HG02571 (cell line): ENCODE data around the gene C13orf46.

Source experiments
- ATAC-seq: cut with Tn5 transposase; IDR thresholded peaks from one replicate; pipeline ENCODE4 v1.9.1; 2021; ENCODE audit warnings: mild to moderate bottlenecking, moderate library complexity; ENCODE audit not compliant: unreplicated experiment

C13orf46 gene

DNA sequence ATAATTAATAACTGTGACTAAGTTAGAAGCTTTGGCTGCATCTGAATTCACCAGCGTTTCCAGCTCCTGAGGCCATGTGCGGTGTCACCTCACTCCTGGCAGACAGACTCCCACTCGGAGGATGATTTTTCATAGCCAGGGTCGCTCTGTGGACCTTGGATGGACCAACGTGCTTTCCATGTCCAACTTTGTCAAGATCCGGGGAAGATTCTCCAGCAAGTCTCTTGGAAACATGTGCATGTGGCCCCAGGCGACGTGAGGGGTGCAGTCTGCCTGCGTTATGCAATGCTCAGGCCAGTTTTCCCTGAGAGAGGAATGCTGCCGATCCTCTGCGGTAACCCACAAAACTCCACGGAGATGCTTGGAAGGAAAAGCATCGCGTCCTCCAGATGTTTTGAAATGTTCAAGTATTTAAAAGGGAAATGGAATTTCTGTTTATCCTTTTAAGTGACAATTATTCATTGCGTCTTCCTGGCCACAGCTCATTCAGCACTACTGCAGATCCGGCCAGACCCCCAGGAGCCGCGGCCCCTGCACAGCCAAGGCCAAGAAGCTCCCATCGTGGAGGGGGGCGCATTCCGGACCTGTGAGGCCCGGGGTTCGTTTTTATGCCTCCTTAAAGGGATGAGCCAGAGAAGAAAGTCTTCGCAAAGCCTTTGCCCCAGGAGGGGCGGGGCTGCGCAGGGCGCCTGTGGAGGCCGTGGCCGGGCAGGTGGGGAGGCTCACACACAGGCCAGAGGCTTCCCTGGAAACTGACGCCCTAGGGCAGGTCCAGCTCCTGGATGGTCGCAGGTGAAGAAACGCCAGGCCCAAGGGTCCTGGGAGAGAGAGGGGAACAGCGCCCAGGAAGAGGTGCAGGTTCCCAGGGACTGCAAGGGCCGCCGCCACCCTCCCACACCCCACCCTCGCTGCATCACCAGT lies 46.0 kb downstream of the C13orf46 start:
- ATAC-seq: no peak

DNA sequence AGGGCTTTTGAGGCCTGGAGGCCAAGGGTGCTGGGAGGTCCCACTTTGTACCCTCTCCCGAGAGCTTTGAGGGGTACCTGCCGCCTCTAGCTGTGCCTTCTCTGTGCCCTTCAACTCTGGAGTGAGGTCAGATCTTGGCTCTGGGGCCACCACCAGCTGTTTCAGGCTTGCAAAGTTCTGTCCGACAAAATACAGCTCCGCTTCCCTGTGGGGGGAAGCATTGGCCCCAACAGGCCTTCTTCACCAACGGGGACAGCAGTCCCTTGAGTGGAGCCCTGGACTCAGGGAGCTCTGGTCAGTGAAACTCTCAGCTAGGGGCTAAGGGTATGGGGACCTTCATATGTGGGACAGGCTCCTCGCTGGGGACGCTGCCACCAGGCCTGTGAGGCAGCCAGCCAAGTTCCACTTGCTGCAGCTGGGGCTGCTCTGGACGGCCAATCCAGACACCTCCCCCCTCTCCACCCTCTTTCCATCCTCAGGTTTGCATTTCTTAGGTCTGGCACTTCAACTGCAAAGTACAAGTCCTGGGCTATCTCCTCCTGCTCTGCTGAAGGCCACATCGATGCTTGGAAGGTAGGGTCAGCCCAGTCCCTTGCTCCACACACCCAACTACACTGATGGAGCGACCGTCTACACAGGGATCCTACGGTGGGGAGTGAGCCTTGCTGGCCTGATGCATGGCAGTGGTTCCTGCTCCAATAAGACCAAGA lies 46.8 kb downstream of the C13orf46 start:
- ATAC-seq: no peak

DNA sequence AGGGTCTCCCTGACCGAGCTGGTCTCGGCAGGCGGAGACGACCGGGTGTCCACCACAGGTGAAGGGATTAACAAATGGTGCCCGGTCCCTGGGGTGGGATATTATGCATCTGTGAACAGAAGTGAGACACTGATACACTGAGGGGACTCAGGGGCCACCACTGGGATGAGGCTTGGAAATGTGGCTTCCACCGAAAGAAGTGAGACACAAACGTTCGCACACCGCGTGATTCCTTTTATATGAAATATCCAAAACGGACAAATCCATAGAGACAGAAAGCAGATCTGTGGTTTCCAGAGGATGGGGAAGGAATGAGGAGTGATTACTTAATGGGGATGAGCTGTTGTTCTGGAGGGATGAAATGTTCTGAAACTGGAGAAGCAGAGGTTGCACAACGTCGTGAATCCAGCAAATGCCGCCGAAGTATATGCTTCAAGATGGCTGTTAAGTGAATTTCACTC lies 47.5 kb downstream of the C13orf46 start:
- ATAC-seq: no peak

DNA sequence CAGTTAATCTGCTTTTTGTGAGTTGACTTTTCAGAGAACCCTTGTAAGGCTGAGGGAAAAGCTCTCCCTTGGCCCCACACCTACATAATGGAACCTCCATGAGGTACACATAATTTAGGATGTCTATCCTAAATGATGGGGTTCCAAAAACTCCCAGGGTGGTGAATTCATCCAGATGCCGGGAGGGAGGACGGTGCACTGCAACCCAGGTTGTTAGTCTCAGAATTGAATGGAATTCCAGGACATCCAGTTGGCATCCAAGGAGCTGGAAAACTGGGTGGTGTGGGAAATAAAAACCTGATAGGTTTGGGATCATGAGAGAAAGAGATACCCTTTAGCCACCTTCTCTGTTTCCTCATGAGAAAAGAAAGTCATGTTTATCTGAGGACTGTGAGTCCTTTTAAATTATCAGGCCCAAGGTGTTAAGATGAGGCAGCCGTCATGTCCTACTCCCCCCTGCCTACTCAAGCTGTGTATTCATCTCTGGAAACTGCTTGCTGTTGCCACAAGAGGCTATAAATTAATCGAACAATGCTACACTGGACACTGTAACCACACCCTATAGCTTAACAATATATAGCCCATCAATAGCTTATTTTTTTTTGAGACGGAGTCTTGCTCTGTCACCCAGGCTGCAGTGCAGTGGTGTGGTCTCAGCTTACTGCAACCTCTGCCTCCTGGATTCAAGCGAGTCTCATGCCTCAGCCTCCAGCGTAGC lies 49.5 kb downstream of the C13orf46 start:
- ATAC-seq: no peak

DNA sequence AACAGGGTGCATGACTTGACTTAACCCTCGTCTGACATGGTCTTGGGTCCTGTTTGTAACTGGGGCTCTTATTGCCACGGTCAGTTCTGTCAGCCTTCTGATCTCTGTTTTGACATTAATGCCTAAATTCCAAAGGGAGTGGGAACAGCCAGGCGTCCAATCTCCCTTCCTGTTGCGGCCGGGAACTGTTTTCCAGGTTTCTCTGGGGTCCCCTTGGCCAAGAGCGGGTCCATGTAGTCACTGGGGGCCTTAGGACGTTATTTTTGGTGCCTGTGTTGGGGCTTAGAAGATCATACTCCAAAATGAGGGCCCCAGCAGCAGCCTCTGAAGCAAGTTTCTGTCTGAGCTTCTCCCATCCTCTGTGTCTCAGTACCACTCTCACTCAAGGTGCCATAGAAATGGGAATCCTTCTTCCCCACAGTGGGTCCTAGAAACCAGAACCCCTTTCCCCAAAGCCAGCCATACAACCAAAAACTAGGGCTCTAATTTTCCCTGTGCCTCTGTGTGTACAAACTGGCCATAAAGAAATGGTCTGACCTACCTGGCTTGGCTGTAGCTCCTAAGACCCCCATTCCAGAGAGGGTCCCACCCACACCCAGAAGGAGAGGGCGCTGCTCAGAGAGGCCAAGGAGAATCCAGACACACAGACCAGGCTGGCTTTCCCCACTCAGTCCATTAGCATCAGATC lies 50.4 kb downstream of the C13orf46 start:
- ATAC-seq: no peak

DNA sequence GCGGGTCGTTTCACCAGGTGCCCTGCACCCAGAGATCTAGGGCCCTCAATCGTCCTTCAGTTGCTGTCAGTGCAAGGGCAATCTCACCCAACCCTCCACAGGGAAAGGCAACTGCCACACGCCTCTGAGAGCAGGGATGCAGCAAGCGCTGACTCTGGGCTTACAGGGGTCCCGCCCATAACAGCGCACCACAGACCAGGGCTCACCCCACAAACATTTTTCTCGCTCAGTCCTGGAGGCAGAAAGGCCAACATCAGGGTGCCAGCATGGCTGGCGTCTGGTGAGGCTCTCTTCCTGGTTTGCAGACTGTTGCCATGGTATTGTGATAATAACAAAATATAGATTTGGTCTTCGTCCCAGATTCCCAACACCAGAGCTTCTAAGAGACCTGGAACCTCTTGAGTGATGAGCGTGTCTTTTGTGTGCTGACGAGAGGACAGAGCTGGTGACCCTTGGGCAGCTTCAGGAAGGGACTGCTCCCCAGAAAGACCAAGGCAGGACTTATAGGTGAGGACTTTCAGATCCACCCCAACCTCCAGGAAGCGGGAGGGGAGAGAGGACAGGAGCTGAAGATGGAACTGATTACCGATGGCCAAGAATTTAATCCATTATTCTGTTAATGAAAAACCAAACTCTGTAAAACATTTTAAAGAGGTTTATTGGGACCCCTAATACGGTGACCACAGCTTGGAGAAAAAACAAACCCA lies 51.3 kb downstream of the C13orf46 start:
- ATAC-seq: no peak

DNA sequence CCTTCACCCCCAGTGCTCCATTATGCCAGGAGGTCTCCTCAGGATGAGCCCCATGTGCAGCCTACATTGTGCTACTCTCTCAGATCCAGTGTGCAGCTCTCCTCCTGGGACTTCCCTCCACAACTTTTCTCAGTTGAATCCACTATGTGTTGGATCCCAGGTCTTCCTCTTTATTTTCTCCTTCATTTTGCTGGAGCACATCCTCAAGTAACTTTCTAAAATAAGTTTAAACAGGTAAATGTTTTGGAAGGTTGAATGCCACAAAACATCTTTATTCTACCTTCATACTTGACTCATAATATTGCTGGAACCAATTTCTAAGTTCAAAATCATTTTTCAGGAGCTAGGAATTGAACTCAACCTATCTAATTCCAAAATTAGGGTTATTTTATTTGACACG lies 52.1 kb downstream of the C13orf46 start:
- ATAC-seq: no peak

DNA sequence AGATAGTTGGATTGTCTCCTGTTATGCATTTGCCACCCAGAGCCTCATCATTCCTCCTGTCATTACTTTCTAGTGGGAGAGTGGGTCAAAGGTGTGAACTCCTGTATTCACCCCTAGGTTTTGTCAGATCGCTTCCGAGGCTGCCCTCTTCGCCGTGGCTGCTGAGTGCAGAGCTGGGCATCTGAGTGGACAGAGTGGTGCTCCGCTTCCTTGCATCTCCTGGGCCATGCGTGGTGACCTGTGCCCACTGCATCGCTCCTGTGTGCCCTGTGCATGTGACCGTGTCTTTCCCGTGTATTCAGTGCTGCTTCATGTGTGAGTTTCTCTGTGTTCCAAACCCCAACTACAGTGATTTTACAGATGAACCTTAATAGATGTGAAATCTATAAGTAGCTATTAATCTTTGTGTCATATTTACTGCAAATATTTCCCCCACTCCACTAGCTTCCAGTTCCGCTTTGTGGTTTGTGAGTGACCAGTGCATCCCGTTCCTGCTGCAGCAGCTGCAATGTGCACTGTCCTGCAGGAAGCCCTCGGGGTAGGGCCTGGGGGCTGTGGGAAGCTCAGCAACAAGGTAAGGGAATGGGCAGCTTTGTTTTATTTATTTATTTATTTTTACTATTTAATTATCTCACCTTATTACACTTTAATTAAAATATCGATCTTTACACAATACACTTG lies 53.1 kb downstream of the C13orf46 start:
- ATAC-seq: no peak

DNA sequence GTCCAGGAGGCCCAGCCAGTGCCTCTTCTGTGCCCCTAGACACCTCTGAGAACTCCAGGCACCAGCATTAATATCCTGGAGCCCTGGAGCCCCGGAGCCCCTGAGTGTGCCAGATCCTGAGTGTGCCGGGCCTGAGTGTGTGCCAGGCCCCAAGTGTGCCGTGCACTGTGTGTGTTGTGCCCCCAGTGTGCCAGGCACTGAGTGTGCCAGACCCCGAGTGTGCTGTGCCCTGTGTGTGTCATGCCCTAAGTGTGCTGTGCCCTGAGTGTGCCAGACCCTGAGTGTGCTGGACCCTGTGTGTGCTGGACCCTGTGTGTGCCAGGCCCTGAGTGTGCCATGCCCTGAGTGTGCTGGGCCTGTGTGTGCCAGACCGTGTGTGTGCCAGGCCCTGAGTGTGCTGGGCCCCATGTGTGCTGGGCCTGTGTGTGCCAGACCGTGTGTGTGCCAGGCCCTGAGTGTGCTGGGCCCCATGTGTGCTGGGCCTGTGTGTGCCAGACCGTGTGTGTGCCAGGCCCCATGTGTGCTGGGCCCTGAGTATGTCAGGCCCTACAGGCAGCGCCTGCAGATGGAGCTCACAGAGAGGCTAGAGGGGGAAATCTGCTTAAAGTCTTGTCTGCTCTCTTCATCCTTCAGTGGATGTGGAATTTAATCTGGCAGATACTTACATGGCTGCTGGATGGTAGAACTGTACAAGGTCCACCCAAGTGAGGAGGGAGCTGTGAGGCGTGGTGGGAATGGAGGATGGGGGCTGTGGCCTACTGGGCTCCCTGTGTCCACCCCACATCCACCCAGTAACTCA lies 53.9 kb downstream of the C13orf46 start:
- ATAC-seq: no peak

DNA sequence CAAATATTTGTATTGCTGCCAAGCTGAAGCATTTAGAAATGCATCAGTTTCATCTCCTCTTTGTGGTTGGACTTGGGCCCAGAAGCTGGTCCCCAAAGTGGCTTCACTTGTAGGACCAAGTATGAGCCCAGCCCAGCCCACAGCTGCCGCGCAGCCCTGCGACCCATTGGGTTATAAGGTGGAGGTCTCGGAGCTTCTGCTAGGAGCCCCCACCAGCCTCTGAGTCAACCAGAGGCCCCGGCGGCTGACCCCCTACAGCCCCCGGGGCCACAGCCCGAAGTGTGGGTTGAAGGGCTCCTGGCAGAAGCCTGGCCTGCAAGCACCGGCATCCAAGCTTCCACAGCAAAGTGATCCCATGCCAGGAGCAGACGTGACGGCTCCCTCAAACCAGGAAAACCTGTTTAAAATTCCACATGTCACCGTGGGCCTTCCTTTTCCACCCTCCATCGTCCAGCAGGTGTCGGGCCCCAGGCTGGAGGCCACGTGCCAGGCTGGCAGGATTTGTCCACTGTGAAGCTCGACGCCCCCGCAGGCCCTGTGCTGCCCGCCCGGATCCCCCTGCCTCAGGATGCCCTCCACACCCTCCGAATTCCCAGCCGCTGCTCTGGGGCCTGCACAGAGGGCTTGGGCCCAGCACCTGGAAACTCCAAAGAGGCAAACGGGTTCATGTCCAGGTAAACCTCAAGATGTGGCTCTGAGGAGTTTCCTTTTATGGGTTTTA lies 54.7 kb downstream of the C13orf46 start:
- ATAC-seq: no peak

DNA sequence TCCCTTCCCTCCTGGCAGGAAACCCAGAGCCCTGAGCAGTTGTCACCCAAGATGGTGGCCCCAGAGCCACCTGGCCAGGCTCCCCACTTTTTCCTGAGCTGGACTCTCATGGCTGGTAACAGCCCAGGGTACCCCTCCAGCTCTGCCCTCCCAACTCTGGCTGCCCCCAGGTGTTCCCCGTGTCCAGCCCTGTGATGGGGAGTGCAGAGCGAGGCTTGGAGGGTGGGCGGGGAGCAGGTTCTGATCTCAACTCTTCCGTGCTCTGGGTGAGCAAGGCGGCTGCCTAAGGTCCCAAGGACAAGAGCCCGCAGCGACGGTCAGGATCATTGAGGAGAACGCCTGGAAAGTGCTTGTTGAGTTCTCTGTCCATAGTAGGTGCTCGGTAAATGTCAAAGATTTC lies 55.3 kb downstream of the C13orf46 start:
- ATAC-seq: no peak

DNA sequence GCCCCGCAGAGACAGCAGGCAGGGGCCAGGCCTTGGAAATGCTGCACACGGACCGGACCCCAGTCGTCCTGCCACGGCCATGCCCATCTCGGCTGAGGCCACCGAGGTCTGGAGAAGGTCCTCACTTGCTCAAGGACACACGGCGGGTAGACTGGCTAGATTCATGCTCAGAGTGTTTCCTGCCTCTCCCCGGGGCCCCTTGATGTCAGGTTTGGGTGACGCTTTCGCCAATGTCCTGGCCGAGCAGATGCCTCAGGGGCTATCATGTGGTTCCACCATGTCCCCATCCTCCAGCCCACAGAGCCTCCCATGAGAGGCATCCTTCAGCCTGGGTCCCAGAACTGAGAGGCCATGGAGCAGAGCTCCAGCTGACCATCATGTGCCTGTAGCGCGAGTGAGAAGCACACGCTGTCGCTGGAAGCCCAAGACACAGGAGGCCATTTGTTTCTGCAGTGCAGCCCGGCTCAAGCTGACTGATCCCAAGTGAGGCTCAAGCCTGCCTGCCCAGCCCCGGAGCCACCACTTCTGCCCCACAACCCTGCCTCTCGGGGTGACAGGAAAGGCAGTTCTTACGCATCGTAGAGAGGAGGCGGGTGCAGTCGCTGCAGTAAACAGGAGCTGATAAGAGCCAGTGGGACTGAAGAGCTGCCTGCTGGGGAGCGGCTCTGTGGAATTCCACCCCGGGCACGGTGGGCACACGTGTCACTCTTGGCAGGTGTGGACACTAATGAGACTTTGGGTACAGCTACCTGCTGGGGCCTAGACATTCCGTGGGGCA lies 56.1 kb downstream of the C13orf46 start:
- no peak for ATAC-seq

DNA sequence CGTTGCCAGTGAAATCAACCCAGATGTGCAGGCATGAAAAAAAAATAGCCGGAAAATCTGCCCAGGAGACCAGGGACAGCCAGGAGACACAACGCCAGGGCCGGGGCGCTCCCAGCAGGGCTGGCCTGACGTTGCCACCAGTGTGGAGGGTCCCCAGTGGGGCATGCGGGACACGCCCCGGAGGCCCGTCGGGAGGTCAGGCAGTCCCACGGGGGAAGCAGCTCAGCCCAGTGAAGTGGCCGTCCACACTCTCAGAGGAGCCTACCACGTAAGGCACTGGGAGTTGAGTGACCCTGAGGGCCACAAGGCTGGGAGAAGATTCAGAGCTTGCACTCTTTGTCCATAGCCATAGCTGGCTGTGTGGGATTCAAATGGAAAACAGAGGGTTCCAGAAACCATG lies 56.8 kb downstream of the C13orf46 start:
- no peak for ATAC-seq

DNA sequence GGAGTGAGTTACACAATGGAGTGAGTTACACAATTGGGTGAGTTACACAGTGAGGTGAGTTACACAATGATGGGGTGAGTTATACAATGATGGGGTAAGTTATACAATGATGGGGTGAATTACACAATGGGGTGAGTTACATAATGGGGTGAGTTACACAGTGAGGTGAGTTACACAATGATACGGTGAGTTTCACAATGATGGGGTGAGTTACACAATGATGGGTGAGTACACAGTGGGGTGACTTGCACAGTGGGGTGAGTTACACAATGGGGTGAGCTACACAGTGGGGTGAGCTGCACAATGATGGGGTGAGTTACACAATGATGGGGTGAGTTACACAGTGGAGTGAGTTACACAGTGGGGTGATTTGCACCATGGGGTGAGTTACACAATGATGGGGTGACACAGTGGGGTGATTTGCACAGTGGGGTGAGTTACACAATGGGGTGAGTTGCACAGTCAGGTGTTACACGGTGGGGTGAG lies 57.5 kb downstream of the C13orf46 start:
- ATAC-seq: no peak

DNA sequence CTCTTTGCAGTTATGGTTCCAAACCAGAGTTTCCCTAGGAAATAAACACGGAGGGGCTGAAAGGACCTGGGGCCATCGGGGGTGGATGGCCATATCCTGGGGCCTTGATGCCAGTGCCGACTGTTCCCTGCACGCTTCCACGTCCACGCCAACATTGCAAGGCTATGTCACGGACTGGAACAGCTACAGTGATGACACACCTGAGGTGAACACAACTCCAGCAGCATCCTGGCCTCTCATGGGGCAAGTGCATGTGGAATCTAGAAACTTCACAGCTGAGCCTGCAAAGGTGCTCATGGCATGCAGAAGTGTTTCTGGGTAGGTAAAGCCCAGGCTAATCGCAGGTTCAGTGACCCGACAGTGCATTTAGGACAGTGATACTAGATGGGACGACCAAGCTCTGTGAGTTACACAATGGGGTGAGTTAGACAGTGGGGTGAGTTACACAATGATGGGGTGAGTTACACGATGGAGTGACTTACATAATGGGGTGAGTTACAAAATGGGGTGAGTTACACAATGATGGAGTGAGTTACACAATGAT lies 58.0 kb downstream of the C13orf46 start:
- no peak for ATAC-seq

DNA sequence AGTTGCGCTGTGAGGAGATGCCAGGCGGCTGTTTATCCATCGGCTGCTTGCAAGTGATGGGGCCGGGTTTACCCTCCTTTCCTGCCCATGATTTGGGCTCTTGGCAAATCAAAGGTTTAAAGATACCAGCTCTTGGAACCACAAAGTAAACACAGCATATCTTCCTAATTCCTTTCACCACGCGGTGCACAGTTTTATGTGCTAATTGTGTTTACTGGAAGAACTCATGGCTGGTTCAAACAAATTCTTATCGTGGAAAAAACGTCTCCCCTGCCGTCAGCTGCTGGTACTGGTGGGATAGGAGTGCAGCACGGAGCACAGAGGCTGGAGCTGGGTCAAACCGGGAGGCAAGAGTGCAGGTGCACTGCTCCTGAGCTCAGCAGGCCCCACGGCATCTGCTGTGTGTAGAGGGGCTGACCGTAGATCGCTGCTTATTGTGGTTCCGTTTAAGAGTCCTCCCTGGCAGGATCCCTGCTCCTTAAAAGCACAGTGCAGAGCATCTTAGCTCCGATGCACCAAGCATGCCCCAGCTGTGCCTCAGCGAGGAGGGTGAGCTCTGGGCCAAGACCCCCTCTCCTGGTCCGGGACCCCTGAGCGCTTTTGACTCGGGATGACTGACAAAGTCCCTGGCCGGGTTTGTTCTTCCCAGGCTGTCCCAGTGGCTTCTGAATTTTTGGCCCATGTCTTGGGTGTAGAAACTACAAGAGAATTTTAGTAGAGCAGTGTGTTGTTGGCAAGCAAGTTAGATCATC lies 58.7 kb downstream of the C13orf46 start:
- no peak for ATAC-seq
